ENCODE results near the gene EGFR.

DNA sequence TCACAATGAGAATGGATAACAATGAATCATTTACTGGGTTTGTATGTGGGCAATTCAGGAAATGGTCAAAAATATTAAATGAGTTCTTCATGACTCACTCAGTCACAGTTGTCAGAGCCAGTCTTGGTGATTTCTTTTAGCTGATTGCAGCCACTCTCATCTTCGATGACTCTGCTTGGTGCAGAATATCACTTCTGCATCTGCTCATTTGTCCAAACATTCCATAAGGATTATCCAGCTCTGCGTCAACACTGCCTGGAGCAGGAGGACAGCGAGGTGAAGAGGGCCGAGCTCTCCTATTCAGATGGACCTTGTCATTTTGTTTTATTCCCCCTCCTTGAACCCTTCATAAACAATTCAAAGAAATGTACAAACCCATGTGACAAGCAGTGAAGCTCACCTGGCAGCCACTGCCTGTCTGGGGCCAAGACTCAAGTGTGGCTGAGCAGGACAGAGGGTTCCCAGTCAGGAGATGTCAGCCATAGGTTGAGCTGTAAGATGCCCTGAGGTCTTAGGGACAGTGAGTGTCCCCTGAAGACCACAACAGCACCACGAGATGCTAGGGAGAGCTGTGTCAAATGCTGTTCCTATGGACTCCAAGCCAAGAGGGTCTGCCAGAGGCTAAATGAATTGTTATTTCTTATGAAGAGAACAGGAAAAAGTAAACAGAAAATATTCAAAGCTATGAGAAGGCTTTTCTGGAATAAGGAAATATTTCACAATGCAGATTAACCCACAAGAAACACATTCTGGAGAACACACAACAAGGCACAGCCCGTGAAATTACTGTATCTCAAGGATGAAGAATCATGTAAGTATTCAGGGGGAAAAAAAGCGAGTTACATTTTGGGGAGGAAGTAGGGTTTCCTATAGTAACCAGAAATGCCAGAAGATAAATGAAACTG is 33.1 kb upstream of the EGFR start:
- no peak for TF ChIP-seq EZH2 (IDR thresholded peaks at IDR 0.05; ENCODE audit: borderline replicate concordance, insufficient read depth, low read length, poor library complexity, severe bottlenecking)
- TF ChIP-seq POLR2AphosphoS5 (IDR thresholded peaks at IDR 0.05), result no peak
- TF ChIP-seq MXI1 (conservative IDR thresholded peaks at IDR 0.05; ENCODE audit: poor library complexity, severe bottlenecking), result no peak
- TF ChIP-seq, protein P1, sequence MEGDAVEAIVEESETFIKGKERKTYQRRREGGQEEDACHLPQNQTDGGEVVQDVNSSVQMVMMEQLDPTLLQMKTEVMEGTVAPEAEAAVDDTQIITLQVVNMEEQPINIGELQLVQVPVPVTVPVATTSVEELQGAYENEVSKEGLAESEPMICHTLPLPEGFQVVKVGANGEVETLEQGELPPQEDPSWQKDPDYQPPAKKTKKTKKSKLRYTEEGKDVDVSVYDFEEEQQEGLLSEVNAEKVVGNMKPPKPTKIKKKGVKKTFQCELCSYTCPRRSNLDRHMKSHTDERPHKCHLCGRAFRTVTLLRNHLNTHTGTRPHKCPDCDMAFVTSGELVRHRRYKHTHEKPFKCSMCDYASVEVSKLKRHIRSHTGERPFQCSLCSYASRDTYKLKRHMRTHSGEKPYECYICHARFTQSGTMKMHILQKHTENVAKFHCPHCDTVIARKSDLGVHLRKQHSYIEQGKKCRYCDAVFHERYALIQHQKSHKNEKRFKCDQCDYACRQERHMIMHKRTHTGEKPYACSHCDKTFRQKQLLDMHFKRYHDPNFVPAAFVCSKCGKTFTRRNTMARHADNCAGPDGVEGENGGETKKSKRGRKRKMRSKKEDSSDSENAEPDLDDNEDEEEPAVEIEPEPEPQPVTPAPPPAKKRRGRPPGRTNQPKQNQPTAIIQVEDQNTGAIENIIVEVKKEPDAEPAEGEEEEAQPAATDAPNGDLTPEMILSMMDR (IDR thresholded peaks at IDR 0.05; ENCODE audit: poor library complexity, severe bottlenecking), result no peak

All from neural cell (in vitro differentiated cells).